Tibial nerve (tissue), 4 donors: ENCODE results near the gene CTDSP2. TPM values are rescaled to one million over a fixed set of nuclear protein-coding genes. Genes with fewer than 3 reads are reported as not detected.

Source experiments
- DNase-seq, 2 donors: peaks; one replicate each; pipeline ENCODE4 v3.0.0-alpha.2; 2019; ENCODE audit warnings: low spot score in 2 of 2
- H3K27ac ChIP-seq, 4 donors: fragments of 200-600 bp; sonication (generic) in 3 of 4; one replicate each; pipeline ENCODE4 v1.5.1; 2017 to 2019; ENCODE audit warnings: mild to moderate bottlenecking in 1 of 4
- H3K27me3 ChIP-seq, 2 donors: fragments of 200-600 bp; sonication (generic) in 1 of 2; one replicate each; pipeline versions ENCODE4 v1.5.1 to v1.6.0; 2017 to 2019
- H3K36me3 ChIP-seq, 3 donors: fragments of 200-600 bp; sonication (generic); one replicate each; pipeline ENCODE4 v1.5.1; 2018 to 2019
- H3K4me1 ChIP-seq, 4 donors: fragments of 200-600 bp; sonication (generic) in 3 of 4; one replicate each; pipeline ENCODE4 v1.5.1; 2017 to 2019
- H3K4me3 ChIP-seq, 4 donors: fragments of 200-600 bp; sonication (generic) in 3 of 4; one replicate each; pipeline ENCODE4 v1.5.1; 2017 to 2019; ENCODE audit warnings: mild to moderate bottlenecking in 1 of 4, moderate library complexity in 1 of 4
- H3K9me3 ChIP-seq, 4 donors: fragments of 200-600 bp; sonication (generic) in 3 of 4; one replicate each; pipeline ENCODE4 v1.5.1; 2017 to 2019
- CTCF ChIP-seq, 5 experiments: fragments of 200-600 bp in 3 of 5; fragments of 450-650 bp in 2 of 5; sonication (generic) in 3 of 5; IDR thresholded peaks; one replicate each; pipeline ENCODE4 v1.5.1; 2016 to 2019; ENCODE audit warnings: antibody characterized with exemption in 5 of 5, mild to moderate bottlenecking in 3 of 5, moderate library complexity in 2 of 5
- EP300 ChIP-seq, 2 donors: sonication (generic); formaldehyde crosslinking; IDR thresholded peaks; one replicate each; pipeline ENCODE4 v1.6.1; 2017; ENCODE audit warnings: antibody characterized with exemption in 2 of 2, mild to moderate bottlenecking in 1 of 2
- POLR2A ChIP-seq, 2 donors: fragments of 450-650 bp; IDR thresholded peaks; one replicate each; pipeline ENCODE4 v1.6.1; 2017; ENCODE audit warnings: antibody characterized with exemption in 2 of 2, mild to moderate bottlenecking in 2 of 2, moderate library complexity in 2 of 2
- WGBS, 2 donors: methylation state at CpG; one replicate each; pipeline ENCODE4 v1.1.5; 2018; 5-methylcytosine and 5-hydroxymethylcytosine counted together
- total RNA-seq, 4 donors: library from RNA; depleted of rRNA; stranded (reverse); fragments of >200 nt; gene quantifications; one replicate each; pipeline ENCODE4 v1.1.0, GENCODE V29; 2016

The CTDSP2 gene
- total RNA-seq, 4 donors from 2014 or later: 117 to 141 (median 123) TPM

GRCh38 chr12:57844709-57845477, 1.6 kb downstream of the CTDSP2 start:
- Histone ChIP-seq H3K4me1 (peaks cover 4 to 56% (median 43%) of the 10 kb centered on the region in 4 donors), H3K36me3 (no peaks in the 10 kb centered on the region), H3K9me3 (no peaks in the 10 kb centered on the region), H3K27ac (peak overlapping the region; percentile 99 to 100 (median 100)), H3K4me3 (peak overlapping the region; percentile 89 to 99 (median 94)), H3K27me3 (no peaks in the 10 kb centered on the region)
- peak; percentile 73 to 84 for DNase-seq
- no peak for TF ChIP-seq POLR2A (IDR thresholded peaks at IDR 0.05)
- TF ChIP-seq CTCF (IDR thresholded peaks at IDR 0.05): peak in 2 of 5 experiments; percentile 5 to 10
- peak in 1 of 2 donors; percentile 74 for TF ChIP-seq EP300 (IDR thresholded peaks at IDR 0.05)
- WGBS, 2 donors: 1% methylated on average over 31 to 33 of the region's 42 CpGs

- H3K4me1 ChIP-seq: peaks cover 10 to 74% (median 66%) of the 10 kb centered on the region in 4 donors
- peaks cover 0 to 7% (median 0%) of the 10 kb centered on the region in 3 donors for H3K36me3 ChIP-seq
- 14 to 20% methylated on average over 14 of the region's 14 CpGs for WGBS, 2 donors
- H3K9me3 ChIP-seq: no peaks in the 10 kb centered on the region
- no peak for TF ChIP-seq CTCF (IDR thresholded peaks at IDR 0.05)
- no peak for TF ChIP-seq POLR2A (IDR thresholded peaks at IDR 0.05)
- no peak for TF ChIP-seq EP300 (IDR thresholded peaks at IDR 0.05)
- H3K27me3 ChIP-seq: no peaks in the 10 kb centered on the region
- peak overlapping the region in 3 of 4 donors; percentile 89 to 99 (median 93) for H3K4me3 ChIP-seq
- no peak for DNase-seq
- peak overlapping the region in 3 of 4 donors; percentile 100 for H3K27ac ChIP-seq
Measured at GRCh38 chr12:57842342-57843294, 3.9 kb downstream of the CTDSP2 start.

GRCh38 chr12:57841445-57841844, 5.1 kb downstream of the CTDSP2 start:
- 17 to 27% methylated on average over 4 of the region's 4 CpGs for WGBS, 2 donors
- no peaks in the 10 kb centered on the region for H3K27me3 ChIP-seq
- H3K9me3 ChIP-seq: no peaks in the 10 kb centered on the region
- no peak for DNase-seq
- H3K4me3 ChIP-seq: peak overlapping the region in 1 of 4 donors; percentile 93
- H3K36me3 ChIP-seq: peaks cover 0 to 7% (median 0%) of the 10 kb centered on the region in 3 donors
- H3K4me1 ChIP-seq: peaks cover 10 to 80% (median 77%) of the 10 kb centered on the region in 4 donors
- peak overlapping the region in 3 of 4 donors; percentile 17 to 100 (median 100) for H3K27ac ChIP-seq
- TF ChIP-seq CTCF (IDR thresholded peaks at IDR 0.05): no peak
- no peak for TF ChIP-seq POLR2A (IDR thresholded peaks at IDR 0.05)

GRCh38 chr12:57840726-57841125, 5.8 kb downstream of the CTDSP2 start:
- Histone ChIP-seq H3K27me3 (no peaks in the 10 kb centered on the region), H3K4me3 (no peak overlapping the region), H3K4me1 (peaks cover 10 to 87% (median 85%) of the 10 kb centered on the region in 4 donors), H3K27ac (peak overlapping the region in 2 of 4 donors; percentile 100), H3K9me3 (no peaks in the 10 kb centered on the region), H3K36me3 (peaks cover 0 to 7% (median 0%) of the 10 kb centered on the region in 3 donors)
- peak in 1 of 2 donors; percentile 49 for DNase-seq
- WGBS, 2 donors: 15 to 23% methylated on average over 3 of the region's 3 CpGs
- no peak for TF ChIP-seq POLR2A (IDR thresholded peaks at IDR 0.05)
- TF ChIP-seq EP300 (IDR thresholded peaks at IDR 0.05): no peak
- TF ChIP-seq CTCF (IDR thresholded peaks at IDR 0.05): no peak
